ENCODE data around the gene MBOAT2.
A peak's percentile ranks its signal among the peaks of the same experiment; 100 is the strongest.
"Not testable (repeated sequence)": the region's sequence is repeated elsewhere in the genome, so short reads cannot be mapped to it uniquely, and the experiment has no call there.

MBOAT2 gene

DNA sequence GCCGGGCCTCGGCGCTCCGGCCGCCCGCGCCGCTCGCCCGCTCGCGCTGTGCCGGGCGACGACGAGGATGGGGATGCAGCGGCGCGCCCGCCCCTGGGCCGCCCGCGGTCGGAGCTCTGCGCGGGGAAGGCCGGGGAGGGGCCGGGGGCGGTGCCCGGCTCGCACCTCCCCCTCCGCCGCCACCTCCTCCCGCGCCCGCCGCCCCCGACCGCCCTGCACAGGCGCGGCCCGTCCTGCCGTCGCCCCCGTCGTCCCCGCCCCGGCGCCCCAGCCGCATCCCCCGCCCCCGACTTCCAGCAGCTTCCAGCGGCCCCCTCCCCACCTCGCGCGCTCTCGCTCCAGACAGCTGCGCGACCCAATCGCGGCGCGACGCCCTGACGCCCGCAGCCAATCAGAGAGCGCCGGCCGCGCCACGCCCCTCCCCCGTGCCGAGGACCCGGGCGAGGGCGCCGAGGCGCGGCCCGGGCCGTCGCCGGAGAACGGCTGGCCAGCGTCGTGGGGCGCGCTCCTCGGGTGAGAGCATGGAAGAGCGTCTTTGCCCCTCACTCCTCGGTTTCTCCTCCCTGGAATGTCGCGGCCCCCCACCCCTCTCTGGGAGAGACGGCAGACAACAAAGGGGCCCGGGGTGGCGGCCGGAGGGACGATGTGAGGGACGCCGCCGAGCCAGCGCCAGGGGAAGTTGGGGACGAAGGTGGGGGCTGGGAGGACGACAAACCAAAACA, at the start of gene MBOAT2:
Gene MBOAT2, minus strand, starts transcription at position 69 of the 722 bp plus-strand sequence. CDS start 70 bp downstream, outside the sequence.
- peak; percentile 64 to 94 for DNase-seq

- no peak for DNase-seq
Observed at GRCh38 chr2:9052821-9053533, 49.5 kb upstream of the MBOAT2 start.

DNA sequence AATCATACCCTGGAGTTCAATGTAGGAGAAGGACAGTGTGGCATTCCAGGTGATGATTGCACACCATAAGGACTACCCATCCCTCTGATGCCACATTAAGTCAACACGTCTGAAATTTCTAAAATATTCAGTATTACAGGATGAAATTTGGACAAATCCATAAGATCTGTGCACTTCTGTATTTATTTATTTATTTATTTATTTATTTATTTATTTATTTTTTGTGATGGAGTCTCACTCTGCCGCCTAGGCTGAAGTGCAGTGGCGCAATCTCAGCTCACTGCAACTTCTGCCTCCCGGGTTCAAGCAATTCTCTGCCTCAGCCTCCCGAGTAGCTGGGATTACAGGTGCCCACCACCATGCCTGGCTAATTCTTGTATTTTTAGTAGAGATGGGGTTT, 48.0 kb upstream of the MBOAT2 start:
- not testable (repeated sequence) for DNase-seq

DNA sequence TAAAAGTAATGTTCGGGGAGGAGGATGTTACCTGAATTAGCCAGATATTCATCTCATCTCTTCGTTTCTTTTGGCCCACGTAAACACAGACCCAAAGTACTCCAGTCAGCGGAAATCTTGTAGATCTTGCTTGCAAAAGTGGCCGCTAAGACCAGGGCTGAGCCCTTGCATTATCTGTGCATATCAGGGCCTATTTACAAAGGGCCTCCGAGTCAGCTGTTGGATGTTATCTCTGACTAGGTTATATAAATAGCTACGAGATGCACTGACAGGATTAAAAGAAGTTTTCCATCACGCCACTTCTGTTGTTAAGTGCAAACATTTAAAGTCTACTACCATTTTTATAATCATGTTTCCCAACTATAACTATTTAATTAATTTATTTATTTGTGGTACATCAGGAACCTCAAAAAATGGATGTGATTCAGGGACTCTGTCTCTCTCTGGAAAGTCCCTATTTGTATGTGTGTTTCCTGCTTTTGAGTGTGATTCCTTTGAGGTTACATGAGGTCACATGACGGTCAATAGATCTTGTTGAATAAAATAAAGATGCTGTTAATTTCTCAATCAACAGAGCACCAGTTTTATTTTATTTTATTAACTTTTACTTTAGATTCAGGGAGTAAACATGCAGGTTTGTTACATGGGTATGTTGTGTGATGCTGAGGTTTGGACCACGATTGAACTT, 46.8 kb upstream of the MBOAT2 start:
- DNase-seq = no peak

- DNase-seq = no peak
Observed at GRCh38 chr2:9045595-9045994, 42.1 kb upstream of the MBOAT2 start.

DNA sequence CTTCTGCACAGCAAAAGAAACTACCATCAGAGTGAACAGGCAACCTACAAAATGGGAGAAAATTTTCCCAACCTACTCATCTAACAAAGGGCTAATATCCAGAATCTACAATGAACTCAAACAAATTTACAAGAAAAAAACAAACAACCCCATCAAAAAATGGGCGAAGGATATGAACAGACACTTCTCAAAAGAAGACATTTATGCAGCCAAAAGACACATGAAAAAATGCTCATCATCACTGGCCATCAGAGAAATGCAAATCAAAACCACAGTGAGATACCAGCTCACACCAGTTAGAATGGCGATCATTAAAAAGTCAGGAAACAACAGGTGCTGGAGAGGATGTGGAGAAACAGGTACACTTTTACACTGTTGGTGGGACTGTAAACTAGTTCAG, 40.0 kb upstream of the MBOAT2 start:
- not testable (repeated sequence) for DNase-seq

GRCh38 chr2:9037166-9037565, 33.7 kb upstream of the MBOAT2 start:
- peak in 1 of 2 experiments; percentile 28 for DNase-seq

- DNase-seq = peak in 1 of 2 experiments; percentile 64
Observed at GRCh38 chr2:9033385-9034168, 30.1 kb upstream of the MBOAT2 start.

GRCh38 chr2:9032536-9033255, 29.2 kb upstream of the MBOAT2 start:
- peak; percentile 64 to 87 for DNase-seq

DNA sequence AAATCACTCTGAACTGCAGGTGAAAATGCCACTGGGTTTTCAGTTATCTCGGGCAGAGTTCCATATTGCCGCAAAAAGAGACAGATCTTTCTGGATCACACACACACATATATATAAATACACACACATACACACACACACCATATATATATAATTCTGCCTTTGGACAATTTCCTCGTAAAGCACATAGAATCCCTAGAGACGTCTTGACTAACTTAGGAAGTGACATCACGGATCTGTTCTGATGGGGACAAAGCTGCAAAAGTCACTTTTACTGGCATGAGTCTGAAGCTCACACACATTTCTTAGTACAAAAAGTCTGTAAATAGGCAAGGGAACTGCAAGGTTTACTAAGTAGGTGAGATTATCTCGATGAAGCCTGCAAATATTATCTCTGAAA, 28.6 kb upstream of the MBOAT2 start:
- no peak for DNase-seq

DNA sequence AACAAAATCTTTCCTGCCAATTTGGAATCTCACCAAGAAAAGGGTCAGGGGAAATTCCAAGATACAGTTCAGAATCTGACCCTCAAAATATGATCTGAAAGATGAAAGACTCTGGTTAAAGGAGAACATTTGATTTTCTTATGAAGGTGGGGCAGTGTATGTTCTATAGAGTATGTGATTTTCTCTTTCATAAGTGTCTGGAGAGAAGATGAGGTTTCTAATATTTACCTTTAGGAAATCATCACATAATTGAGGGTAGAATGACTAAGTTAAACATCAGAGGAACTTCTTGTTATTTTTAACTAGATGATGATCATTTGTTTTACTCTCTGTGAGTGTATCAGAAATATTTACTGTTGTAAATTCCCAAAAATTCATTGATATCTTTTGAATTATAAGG, 27.8 kb upstream of the MBOAT2 start:
- no peak for DNase-seq

DNA sequence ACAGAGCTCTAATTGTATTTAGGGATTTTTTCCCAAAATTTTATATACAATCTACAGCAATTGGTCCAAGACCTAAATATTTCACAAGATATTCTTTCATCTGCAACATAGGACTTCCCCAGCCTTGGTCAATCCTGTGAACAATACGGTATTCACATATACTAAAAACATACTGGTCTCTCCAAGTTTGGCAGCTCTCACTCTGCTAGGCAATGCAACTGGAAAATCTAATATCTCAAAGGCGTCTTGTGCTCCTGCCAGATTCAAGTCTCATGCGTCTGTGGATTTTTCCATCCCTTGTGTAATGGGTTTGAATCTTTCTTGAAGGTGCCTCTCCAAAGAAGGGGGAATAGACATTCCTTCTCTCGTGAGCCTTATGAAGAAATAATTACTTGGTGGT, 27.4 kb upstream of the MBOAT2 start:
- peak in 1 of 2 experiments; percentile 20 for DNase-seq

DNA sequence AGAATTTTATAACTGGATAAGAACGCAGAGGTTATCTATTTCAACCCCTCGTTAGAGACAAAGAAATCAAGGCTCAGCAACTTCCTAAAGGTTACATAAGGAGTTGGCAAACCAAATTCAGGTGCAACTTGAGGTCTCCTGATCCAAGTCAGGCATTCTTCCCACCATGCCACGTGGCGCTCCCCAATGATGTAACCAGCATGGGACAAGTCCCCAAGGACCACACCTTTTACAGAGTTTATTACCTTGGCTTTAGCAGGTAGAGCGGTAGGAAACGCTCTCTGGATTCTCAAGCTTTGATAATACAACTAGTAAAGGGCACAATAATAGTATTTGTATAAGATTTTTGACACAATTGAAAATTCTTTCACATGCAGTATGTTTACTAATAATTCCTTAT, 26.7 kb upstream of the MBOAT2 start:
- no peak for DNase-seq

DNA sequence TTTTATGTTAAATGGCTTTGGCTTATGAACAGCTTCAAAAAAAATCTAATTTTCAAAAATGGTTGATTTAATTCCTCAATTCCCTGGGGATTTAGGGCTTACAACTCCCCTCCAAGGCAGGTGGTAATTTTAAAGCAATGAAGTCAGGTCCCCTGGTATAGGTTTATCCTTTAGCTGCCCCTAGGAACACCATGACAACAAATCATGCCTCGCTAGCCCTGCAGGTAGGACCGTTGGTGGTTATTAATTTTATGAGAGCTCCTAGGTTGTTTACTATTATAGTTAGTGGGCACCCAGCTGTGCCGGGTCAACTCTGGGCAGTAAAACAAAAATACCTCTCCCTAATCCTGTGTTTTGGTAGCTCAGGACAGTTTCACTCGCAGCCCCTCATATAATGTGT, 26.2 kb upstream of the MBOAT2 start:
- no peak for DNase-seq

DNA sequence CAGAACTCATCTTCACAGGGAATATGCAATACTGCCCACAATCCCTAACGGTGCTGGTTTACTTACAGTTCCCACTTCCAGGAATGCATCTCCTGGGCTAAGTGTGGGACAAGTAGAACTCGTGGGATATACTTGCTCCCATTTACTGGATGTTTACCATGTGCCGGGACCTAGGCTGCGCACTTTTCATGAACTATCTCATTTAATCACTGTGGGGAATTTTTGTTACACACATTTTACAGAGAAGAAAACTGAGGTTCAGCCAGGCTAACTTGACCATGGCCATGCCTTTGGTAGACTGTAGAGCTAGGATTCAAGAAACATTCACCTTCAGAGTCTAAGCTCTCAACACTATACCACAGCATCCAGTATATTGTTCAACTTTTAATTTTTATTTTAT, 24.4 kb upstream of the MBOAT2 start:
- no peak for DNase-seq

GRCh38 chr2:9025746-9026145, 22.3 kb upstream of the MBOAT2 start:
- no peak for DNase-seq

DNA sequence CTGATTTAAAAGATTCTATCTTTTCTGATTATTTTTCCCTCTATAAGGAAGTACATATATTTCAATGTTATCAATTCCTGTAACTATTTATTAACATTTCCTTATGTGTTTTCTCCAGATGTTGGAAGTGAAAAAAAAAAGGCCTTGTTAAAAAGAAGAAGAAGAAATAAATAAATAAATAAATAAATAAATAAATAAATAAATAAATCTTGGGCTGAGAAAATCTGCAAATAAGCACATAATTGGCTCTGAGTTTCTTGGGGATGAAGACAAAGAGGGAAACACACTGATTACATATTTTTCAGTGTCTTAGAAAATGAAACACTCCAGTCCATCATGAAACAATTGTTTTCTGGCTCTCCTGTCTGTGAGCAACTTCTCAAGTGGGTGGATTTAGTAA, 21.1 kb upstream of the MBOAT2 start:
- DNase-seq = no peak

- DNase-seq = peak in 1 of 2 experiments; percentile 81
Observed at GRCh38 chr2:9021563-9022211, 18.2 kb upstream of the MBOAT2 start.

- no peak for DNase-seq
Observed at GRCh38 chr2:9020267-9020666, 16.8 kb upstream of the MBOAT2 start.

DNA sequence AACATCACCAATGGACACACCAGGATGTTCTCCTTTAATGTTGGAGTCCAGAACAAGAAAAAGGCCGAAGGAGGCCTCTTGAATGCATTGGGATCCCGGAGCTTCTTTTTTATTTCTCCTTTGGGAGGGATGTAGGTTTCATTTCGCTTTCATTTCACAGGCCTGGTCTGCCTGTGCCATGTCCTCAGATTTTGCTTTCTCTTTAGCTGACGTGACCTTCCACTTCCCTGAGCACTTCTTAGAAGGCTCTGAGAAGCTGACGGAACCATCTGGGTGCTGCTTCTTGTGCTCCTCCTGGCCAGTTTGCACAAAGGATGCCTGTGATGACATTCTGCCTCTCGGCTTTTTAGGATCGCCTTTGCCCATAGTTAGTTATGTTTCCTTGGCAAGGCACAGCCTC, 15.1 kb upstream of the MBOAT2 start:
- no peak for DNase-seq

DNA sequence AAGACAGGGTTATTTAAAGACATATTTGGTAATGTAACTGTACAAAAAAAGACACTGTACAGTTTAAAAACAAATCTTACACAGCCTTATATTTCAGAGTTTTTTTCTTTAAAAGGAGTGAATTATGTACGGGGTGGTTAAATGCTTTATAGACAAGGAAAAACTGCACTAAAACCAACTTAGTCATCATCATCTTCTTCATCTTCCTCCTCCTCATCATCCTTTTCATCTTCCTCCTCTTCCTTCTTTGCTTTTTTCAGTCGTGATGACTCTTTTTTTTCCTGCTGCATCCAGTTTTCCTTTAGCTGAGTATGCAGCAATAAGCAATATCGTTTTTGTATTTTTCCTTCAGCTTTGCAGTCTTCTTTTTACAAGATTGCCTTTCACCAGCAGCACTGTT, 14.6 kb upstream of the MBOAT2 start:
- no peak for DNase-seq

DNA sequence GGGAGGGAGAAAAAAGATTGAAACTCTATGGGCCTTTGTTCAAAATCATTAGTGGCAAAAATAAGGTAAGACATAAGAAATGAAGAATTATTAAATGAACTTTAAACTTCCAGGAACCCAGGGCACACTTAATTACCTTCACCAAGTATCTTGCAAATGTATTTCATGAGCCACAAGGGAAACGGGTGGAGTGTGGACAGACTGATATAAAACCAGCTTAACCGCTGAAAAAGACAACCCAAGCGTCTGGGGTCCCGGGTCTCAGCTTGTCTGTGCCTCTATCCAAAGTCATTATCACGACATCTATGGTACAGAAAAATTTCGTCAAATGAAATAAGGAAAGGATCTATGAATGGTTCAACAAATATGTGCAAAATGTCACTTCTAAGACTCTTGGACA, 13.9 kb upstream of the MBOAT2 start:
- DNase-seq = no peak

Data from NCI-H446 (cell line).